ENCODE measurements around the gene MAPK1.
"Not testable (repeated sequence)": the region's sequence is repeated elsewhere in the genome, so short reads cannot be mapped to it uniquely, and the experiment has no call there.

The MAPK1 gene

DNA sequence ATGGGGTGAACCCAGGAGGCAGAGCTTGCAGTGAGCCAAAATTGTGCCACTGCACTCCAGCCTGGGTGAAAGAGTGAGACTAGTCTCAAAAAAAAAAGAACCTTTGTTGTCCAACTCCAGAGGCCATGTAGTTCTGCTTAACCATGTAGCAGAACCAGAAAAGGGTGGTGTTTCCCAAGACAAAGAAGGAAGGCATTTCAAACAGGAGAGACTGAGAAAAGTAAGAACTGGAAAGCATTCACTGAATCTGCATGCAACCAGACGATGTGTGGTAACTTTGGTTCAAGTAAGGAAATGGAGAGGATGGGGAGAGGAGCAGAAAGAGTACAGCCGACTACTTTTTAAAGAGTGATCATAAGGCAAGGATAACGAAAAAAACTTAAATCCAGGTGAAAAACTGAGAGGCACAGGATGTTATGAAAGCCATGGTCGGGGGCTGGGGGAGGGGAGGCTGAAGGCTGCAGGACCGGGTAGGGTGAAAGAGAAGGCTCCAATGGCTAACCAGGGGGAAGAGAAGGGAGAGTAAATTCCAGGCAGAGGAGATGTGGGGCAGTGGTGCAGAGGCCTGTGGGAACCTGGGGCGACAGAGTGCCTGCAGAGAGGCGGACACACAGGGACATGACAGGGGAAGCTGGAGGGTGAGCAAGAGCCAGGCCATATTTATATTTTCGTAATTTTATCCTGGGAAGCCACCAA, 48.8 kb downstream of the MAPK1 start:
- no peak for DNase-seq (ENCODE audit: low read depth)

- not testable (repeated sequence) for DNase-seq (ENCODE audit: low read depth)
Measured at GRCh38 chr22:21817497-21817853, 50.0 kb downstream of the MAPK1 start.

DNA sequence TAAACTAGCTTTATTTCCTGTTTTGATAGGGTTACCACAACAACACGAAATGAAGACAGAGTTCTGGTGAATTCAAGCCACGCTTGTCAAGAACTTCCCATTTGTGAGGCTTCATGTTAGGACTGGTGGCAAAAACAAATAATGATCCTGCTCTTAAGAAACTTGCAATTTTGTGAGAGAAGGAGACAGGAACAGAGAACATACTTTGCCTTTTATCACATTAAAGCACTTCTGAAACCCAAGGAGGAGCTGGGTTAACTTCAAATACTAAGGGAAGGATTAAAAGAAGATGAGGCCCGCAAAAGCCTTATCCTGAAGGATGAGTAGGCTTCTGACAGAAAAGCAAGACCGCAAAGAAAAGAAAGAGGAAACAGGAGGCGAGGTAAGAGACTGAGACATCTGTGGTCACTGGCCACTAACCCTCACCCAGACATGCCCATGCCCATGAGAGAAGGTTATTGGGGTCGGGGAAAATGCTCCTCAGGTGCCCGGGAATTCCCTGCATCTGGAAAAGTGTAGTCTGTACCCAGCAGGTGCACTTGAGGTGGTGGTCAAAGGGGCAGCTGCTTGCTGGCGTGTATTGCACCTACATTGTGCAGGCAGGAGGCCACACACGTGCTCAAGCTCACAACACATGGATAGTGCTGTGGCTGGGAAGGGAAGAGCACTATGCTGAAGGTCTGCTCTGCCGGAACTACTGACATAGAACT, 50.5 kb downstream of the MAPK1 start:
- DNase-seq (ENCODE audit: low read depth), result peak; percentile 94

GRCh38 chr22:21816472-21816786, 51.0 kb downstream of the MAPK1 start:
- no peak for DNase-seq (ENCODE audit: low read depth)

DNA sequence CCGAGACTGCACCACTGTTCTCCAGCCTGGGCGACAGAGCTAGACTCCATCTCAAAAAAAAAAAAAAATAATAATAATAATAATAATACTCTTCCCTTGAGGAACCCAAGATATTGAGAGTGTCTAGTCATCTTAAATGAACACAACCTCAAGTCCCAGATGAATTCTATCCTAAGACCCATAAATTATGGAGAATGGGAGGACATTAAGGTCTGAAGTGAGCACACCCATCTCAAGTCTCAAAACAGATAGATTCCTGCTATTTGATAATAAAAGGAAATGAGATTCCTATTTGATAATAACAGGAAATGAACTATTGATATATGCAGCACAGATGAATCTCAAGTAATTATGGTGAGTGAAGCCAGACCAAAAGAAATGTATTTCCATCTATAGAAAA, 51.5 kb downstream of the MAPK1 start:
- no peak for DNase-seq (ENCODE audit: low read depth)

DNA sequence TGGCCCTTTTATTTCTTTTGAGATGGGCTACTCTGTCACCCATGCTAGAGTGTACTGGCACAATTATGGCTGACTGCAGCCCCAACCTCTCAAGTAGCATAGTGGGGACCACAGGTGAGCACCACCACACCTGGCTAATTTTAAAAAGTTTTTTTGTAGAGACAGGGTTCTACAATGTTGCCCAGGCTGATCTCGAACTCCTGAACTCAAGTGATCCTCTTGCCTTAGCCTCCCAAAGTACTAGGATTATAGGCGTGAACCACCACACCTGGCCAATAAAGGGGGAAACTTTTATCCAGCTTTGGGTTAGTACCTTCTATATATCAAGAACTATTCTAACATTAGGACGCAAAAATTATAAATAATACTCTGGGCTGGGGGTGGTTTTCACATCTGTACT, 52.1 kb downstream of the MAPK1 start:
- no peak for DNase-seq (ENCODE audit: low read depth)

DNA sequence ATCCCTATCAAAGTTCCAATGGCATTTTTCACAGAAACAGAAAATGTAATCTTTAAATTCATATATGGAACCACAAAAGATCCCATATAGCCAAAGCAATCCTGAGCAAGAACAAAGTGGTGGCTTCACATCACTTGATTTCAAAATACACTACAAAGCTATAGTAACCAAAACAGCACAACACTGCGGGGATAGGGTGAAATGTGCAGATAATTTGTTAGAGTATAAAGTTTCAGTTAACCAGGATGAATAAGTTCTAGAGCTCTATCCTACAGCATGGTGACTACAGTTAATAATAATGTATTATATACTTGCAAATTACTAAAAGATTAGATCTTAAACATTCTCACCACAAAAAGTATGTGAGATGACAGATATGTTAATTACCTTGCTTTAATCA, 55.5 kb downstream of the MAPK1 start:
- no peak for DNase-seq (ENCODE audit: low read depth)

DNA sequence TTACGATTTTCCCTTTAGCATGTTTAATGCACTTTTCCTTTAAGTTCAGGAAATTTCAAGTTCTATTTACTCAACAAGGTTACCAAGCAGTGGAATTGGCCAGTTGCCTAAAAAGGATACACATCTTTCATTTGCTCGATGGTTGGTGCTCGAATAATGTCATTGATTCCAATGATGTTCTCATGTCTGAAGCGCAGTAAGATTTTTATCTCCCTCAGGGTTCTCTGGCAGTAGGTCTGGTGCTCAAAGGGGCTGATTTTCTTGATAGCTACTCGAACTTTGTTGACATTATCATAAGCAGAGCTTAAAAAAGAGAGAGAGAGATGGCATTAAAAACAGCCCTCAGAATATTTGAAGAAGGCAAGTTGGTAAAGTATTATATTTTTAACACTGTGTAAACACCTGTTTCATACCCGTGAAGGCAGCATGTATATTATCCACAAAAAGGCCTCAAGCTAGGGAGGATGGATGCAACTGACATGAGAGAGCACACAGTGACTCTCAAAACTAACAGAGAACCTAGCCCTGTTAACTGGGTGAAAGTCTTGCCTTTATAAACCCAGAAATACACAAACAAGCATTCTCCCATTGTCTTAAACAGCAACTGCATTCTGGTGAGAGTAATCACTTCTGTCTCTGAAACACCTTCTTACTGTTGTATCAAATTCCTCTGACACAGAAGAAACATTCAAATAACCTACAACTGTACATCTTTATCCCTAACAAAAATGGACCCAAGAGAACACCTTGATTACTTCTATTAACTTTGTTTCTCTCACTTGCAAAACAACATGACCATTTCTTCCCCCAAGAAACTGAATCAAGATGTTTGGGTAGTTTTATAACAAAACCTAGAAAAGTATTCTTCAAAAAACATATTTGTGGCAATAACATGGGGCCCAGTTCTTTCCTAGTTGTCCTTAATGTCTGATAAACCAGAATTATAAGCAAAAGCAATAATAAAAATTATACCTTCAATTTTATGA, 59.6 kb downstream of the MAPK1 start:
- DNase-seq (ENCODE audit: low read depth), result no peak

GRCh38 chr22:21805325-21805724, 62.1 kb downstream of the MAPK1 start:
- DNase-seq (ENCODE audit: low read depth), result not testable (repeated sequence)

GRCh38 chr22:21803811-21804249, 63.6 kb downstream of the MAPK1 start:
- no peak for DNase-seq (ENCODE audit: low read depth)

DNA sequence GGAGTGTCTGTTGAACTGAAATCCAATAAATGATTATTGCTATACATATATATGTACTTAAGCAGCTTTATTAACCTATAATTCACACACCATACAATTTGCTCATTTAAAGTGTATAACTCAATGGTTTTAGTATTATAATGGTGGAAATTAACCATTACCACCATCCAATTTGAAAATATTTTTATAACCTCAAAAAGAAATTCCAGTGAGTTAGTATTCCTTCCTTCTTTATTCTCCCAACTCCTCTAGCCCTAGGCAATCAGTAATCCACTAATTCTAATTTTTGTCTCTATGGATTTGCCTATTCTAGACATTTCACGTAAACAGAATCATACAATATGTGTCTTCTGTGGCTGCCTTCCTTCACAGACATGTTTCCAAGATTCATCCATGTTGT, 64.8 kb downstream of the MAPK1 start:
- DNase-seq (ENCODE audit: low read depth), result no peak

GRCh38 chr22:21802056-21802455, 65.4 kb downstream of the MAPK1 start:
- peak; percentile 67 for DNase-seq (ENCODE audit: low read depth)

- DNase-seq (ENCODE audit: low read depth), result not testable (repeated sequence)
Measured at GRCh38 chr22:21801304-21801644, 66.2 kb downstream of the MAPK1 start.

DNA sequence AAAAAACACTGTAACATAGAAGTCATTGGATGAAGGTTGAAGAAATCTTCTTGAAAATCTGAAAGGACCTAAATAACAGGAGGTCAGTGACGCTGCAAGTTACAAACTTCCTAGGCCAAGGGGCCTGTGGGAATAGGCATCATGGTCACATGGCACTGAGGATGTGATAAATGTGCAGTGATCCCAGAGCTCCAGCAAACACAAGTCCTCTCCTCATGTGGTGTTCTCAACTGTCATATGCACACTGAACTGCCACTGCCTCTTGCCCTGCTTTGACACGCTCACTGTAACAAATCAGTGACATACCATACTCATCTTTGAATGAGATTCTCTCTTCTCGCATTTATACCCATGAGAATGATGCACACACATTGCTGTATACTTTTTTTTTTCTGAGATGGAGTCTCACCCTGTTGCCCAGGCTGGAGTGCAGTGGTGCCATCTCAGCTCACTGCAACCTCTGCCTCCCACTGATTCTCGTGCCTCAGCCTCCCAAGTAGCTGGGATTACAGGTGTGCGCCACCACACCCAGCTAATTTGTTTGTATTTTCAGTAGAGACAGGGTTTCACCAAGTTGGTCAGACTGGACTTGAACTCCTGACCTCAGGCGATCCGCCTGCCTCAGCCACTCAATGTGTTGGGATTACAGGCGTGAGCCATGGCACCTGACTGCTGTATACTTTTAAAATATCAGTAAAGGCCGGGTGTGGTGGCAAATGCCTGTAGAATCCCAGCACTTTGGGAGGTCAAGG, 66.7 kb downstream of the MAPK1 start:
- no peak for DNase-seq (ENCODE audit: low read depth)

- peak; percentile 31 for DNase-seq (ENCODE audit: low read depth)
Measured at GRCh38 chr22:21797444-21798221, 69.8 kb downstream of the MAPK1 start.

GRCh38 chr22:21796863-21797262, 70.6 kb downstream of the MAPK1 start:
- DNase-seq (ENCODE audit: low read depth), result no peak

- DNase-seq (ENCODE audit: low read depth), result no peak
Measured at GRCh38 chr22:21796231-21796630, 71.2 kb downstream of the MAPK1 start.

DNA sequence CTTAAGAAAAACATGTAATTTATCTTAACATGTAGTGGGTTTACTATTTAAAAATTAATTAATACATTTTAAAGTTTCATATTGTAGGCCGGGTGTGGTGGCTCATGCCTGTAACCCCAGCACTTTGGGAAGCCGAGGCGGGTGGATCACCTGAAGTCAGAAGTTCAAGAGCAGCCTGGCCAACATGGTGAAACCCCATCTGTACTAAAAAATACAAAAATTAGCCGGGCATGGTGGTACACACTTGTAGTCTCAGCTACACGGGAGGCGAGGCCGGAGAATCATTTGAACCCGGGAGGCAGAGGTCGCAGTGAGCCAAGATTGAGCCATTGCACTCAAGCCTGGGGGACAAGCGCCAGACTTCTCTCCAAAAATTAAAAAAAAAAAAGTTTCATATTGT, 73.7 kb downstream of the MAPK1 start:
- not testable (repeated sequence) for DNase-seq (ENCODE audit: low read depth)

DNA sequence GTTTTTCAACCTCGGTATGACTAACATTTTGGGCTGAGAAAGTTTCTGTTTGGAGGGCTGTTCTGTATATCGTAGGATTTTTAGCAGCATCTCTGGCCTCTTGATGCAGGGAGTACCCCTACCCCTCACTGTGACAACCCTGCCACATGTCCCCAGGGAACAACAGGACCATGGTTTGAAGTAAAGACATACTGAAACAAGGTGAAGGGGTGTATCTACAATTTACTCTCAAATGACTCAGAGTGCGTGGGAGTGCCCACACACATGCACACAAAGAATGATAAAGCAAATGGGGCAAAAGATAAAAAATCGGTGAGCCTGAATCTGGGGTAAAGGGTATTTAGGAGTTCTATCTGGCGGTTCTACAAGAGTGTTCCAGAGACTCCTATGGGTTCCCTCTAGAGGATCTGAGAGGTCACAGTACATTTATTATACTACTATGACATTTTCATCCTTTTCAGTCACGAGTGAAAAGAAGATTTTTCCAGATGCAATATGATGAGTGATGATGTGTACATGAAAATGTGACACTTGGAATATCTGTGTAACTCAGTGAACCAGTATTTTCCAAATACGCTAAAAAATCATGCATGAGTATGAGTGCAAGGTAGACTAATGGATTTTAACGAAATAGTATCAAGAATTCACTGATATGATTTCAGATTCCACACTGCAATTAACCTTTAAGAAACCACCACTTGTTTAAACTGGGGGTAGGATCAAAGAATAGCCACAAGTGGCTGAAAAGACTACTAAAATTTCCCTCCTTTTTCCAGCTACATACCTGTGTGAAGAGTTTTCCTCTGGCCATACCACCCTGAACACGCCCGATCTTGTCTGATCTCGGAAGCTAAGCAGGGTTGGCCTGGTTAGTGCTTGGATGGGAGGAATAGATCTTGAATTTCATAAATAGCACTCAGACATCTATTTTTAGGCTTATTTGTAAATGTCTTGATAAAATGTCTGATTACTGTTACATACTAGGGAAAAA, 75.5 kb downstream of the MAPK1 start:
- peak; percentile 8 for DNase-seq (ENCODE audit: low read depth)
